Loucy (cell line): ENCODE results near the gene PRG2.

ENCODE experiments used
- H2AFZ ChIP-seq: fragments of 200-600 bp; sonication (generic); 2 replicates; pipeline ENCODE4 v1.6.0; 2016; ENCODE audit warnings: antibody characterized with exemption, mild to moderate bottlenecking, low read length, moderate library complexity
- H3F3A ChIP-seq: fragments of 200-600 bp; 2 replicates; pipeline ENCODE4 v1.6.0; 2016; ENCODE audit warnings: antibody characterized with exemption, low read depth, mild to moderate bottlenecking
- H3K27me3 ChIP-seq: fragments of 200-600 bp; sonication (generic); 2 replicates; pipeline ENCODE4 v1.6.1; 2014; ENCODE audit warnings: low read length, mild to moderate bottlenecking; ENCODE audit not compliant: insufficient read depth, poor library complexity, severe bottlenecking
- H3K36me3 ChIP-seq: fragments of 200-600 bp; sonication (generic); 2 replicates; pipeline ENCODE4 v1.6.1; 2016; ENCODE audit warnings: low read length; ENCODE audit not compliant: insufficient read depth
- H3K4me1 ChIP-seq: fragments of 200-600 bp; sonication (generic); 2 replicates; pipeline ENCODE4 v1.5.1; 2014; ENCODE audit warnings: low read length, mild to moderate bottlenecking; ENCODE audit not compliant: insufficient read depth, poor library complexity, severe bottlenecking
- H3K4me2 ChIP-seq: fragments of 200-600 bp; sonication (generic); 2 replicates; pipeline ENCODE4 v1.6.0; 2014; ENCODE audit warnings: antibody characterized with exemption, low read length, low read depth, mild to moderate bottlenecking; ENCODE audit not compliant: poor library complexity, severe bottlenecking
- H3K4me3 ChIP-seq: fragments of 200-600 bp; sonication (generic); 2 replicates; pipeline ENCODE4 v1.5.1; 2014; ENCODE audit warnings: low read length, mild to moderate bottlenecking, mixed read lengths; ENCODE audit not compliant: poor library complexity, severe bottlenecking
- H3K79me2 ChIP-seq: fragments of 200-600 bp; sonication (generic); 2 replicates; pipeline ENCODE4 v1.6.1; 2014; ENCODE audit warnings: low read length; ENCODE audit not compliant: insufficient read depth
- H3K9ac ChIP-seq: fragments of 200-600 bp; sonication (generic); 2 replicates; pipeline ENCODE4 v1.6.0; 2014; ENCODE audit warnings: mild to moderate bottlenecking, low read depth, low read length, moderate library complexity; ENCODE audit not compliant: poor library complexity, severe bottlenecking
- H3K9me2 ChIP-seq: fragments of 200-600 bp; sonication (generic); replicated peaks from 2 replicates; pipeline ENCODE4 v1.6.1; 2016; ENCODE audit warnings: low read depth, low read length, mixed read lengths
- H3K9me3 ChIP-seq: fragments of 200-600 bp; sonication (generic); 2 replicates; pipeline ENCODE4 v1.6.1; 2014; ENCODE audit warnings: mild to moderate bottlenecking, antibody characterized with exemption, low read length, low read depth; ENCODE audit not compliant: insufficient read depth
- H4K20me1 ChIP-seq: fragments of 200-600 bp; sonication (generic); 2 replicates; pipeline ENCODE4 v1.6.0; 2014; ENCODE audit warnings: antibody characterized with exemption, low read length, mild to moderate bottlenecking; ENCODE audit not compliant: insufficient read depth, poor library complexity, severe bottlenecking
- EZH2phosphoT487 ChIP-seq: fragments of 200-600 bp; IDR thresholded peaks from 2 replicates; pipeline ENCODE4 v1.6.1; 2018; ENCODE audit warnings: antibody characterized with exemption, mild to moderate bottlenecking, moderate library complexity, borderline replicate concordance
- TF ChIP-seq, protein P1 (sequence below): fragments of 200-600 bp; sonication (generic); conservative IDR thresholded peaks from 2 replicates; pipeline ENCODE4 v1.5.1; 2014; ENCODE audit warnings: mild to moderate bottlenecking, antibody characterized with exemption, low read length

Gene PRG2

DNA sequence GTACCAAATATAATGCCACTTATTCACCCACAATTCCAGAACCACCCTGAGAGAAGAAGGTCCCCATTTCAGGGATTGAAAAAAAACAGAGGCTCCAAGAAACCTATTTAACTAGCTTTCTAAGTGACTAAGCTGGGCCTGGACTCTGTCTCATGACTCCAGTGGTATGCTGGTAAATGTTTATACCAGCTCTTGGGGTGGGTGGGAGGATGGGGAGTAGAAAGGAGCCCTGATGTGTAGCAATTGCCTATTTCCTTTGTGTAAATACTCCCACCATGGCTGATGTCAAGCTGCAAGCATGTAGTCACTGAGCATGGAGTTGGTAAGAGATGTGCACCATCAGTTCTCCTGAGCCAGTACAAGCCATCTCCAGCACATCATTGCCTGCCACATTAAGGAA is 12.3 kb downstream of the PRG2 start:
- no peaks in the 10 kb centered on the region for H3K36me3 ChIP-seq
- H3K4me3 ChIP-seq: no peak overlapping the region
- H3K9me3 ChIP-seq: no peaks in the 10 kb centered on the region
- H3K79me2 ChIP-seq: no peaks in the 10 kb centered on the region
- no peaks in the 10 kb centered on the region for H3K9me2 ChIP-seq
- TF ChIP-seq, protein P1, sequence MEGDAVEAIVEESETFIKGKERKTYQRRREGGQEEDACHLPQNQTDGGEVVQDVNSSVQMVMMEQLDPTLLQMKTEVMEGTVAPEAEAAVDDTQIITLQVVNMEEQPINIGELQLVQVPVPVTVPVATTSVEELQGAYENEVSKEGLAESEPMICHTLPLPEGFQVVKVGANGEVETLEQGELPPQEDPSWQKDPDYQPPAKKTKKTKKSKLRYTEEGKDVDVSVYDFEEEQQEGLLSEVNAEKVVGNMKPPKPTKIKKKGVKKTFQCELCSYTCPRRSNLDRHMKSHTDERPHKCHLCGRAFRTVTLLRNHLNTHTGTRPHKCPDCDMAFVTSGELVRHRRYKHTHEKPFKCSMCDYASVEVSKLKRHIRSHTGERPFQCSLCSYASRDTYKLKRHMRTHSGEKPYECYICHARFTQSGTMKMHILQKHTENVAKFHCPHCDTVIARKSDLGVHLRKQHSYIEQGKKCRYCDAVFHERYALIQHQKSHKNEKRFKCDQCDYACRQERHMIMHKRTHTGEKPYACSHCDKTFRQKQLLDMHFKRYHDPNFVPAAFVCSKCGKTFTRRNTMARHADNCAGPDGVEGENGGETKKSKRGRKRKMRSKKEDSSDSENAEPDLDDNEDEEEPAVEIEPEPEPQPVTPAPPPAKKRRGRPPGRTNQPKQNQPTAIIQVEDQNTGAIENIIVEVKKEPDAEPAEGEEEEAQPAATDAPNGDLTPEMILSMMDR: no peak
- no peak for TF ChIP-seq EZH2phosphoT487
- H2AFZ ChIP-seq: no peak overlapping the region
- H4K20me1 ChIP-seq: no peaks in the 10 kb centered on the region
- no peaks in the 10 kb centered on the region for H3F3A ChIP-seq
- H3K4me2 ChIP-seq: no peak overlapping the region
- no peaks in the 10 kb centered on the region for H3K27me3 ChIP-seq
- H3K9ac ChIP-seq: no peak overlapping the region
- H3K4me1 ChIP-seq: no peaks in the 10 kb centered on the region

DNA sequence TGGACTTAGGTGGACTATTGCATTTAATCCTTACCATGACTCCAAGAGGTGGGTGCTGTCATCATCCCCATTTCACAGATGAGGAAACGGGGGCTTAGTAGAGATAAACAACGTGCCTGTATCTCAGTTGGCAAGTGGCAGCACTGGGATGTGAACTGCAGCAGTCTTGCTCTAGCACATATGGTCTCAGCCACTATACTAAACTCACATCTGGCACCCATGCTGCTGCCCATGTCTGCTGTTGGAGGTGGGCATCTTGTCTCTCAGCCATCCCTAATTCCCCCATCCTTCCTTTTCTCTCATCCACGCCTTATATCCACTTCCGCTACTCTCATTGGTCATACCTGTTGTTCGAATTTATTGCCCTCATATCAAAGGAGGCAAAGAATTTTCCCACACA is 13.3 kb downstream of the PRG2 start:
- H3K27me3 ChIP-seq: no peaks in the 10 kb centered on the region
- no peaks in the 10 kb centered on the region for H3K4me1 ChIP-seq
- H3K4me3 ChIP-seq: no peak overlapping the region
- H2AFZ ChIP-seq: no peak overlapping the region
- no peaks in the 10 kb centered on the region for H3F3A ChIP-seq
- no peaks in the 10 kb centered on the region for H4K20me1 ChIP-seq
- no peaks in the 10 kb centered on the region for H3K9me3 ChIP-seq
- H3K4me2 ChIP-seq: no peak overlapping the region
- no peaks in the 10 kb centered on the region for H3K9me2 ChIP-seq
- no peak for TF ChIP-seq EZH2phosphoT487
- TF ChIP-seq, protein P1: no peak
- H3K36me3 ChIP-seq: no peaks in the 10 kb centered on the region
- no peak overlapping the region for H3K9ac ChIP-seq
- no peaks in the 10 kb centered on the region for H3K79me2 ChIP-seq

DNA sequence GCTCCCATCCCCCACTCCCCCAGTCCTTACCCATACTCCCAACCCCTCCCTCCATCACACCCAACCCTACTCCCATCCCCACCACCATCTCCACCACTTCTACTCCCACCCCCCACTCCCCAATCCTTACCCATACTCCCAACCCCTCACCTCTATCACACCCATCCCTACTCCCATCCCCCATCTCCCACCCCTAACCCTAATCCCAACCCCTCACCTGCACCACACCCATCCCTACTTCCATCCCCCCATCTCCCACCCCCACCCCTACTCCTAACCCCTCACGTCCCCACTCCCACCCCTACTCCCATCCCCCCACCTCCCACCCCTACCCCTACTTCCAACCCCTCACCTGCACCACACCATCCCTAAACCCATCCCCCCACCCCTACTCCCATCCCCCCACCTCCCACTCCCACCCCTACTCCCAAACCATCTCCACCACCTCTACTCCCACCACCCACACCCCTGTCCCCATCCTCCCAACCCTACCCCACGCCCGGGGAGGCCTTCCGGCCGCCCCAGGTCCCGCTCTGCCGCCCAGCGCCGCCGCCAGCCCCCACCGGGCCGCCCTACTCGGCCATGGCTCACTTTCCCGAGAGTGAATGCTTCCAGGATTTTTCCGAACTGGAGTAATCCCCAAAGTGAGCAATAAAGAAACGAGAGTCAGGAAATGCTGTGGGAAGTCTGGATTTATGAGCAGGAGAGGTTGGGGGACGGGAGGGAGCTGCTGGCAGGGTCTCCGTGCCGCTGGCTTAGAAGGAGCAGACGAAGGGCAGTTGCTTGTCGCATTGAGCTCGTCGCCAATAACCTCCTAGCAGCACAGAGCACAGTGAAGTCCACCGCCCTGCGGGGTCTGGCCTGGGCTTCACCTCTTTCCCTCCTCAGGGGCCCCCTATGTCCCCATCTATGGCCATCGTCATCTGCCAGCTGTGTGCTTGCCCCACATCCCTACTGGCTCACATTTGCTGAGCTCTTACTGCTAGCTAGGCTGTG is 14.1 kb downstream of the PRG2 start:
- no peaks in the 10 kb centered on the region for H3K79me2 ChIP-seq
- no peaks in the 10 kb centered on the region for H3K27me3 ChIP-seq
- H3K9me2 ChIP-seq: no peaks in the 10 kb centered on the region
- TF ChIP-seq EZH2phosphoT487: no peak
- TF ChIP-seq, protein P1: no peak
- H3K36me3 ChIP-seq: no peaks in the 10 kb centered on the region
- no peak overlapping the region for H3K4me3 ChIP-seq
- no peak overlapping the region for H3K9ac ChIP-seq
- no peak overlapping the region for H2AFZ ChIP-seq
- H3K9me3 ChIP-seq: no peaks in the 10 kb centered on the region
- H4K20me1 ChIP-seq: no peaks in the 10 kb centered on the region
- H3K4me1 ChIP-seq: peaks cover 2% of the 10 kb centered on the region
- no peaks in the 10 kb centered on the region for H3F3A ChIP-seq
- no peak overlapping the region for H3K4me2 ChIP-seq
